Astrocyte (in vitro differentiated cells and primary cell): ENCODE results near the gene MGAT5. TPM values are rescaled to one million over a fixed set of nuclear protein-coding genes. Genes with fewer than 3 reads are reported as not detected.

ENCODE experiments used
- DNase-seq: peaks from one replicate; pipeline ENCODE4 v3.0.0-alpha.2; 2010; ENCODE audit warnings: low read depth
- FAIRE-seq: peaks from 2 replicates; lab custom pipeline; 2011; peaks lifted over from hg19 to GRCh38; lab: Jason Lieb, UNC
- H2AFZ ChIP-seq: 2 replicates; pipeline ENCODE4 v1.6.0; 2012; ENCODE audit warnings: low read depth, low read length, inconsistent platforms
- H3K27ac ChIP-seq: 2 replicates; pipeline ENCODE4 v1.5.1; 2011; ENCODE audit warnings: low read depth, low read length, inconsistent platforms
- H3K27me3 ChIP-seq: 2 replicates; pipeline ENCODE4 v1.6.0; 2011; ENCODE audit warnings: low read length, inconsistent platforms; ENCODE audit not compliant: insufficient read depth
- H3K36me3 ChIP-seq: 2 replicates; pipeline ENCODE4 v1.5.1; 2011; ENCODE audit warnings: low read length, inconsistent platforms; ENCODE audit not compliant: insufficient read depth
- H3K4me1 ChIP-seq: 2 replicates; pipeline ENCODE4 v1.5.1; 2011; ENCODE audit warnings: low read length, inconsistent platforms; ENCODE audit not compliant: insufficient read depth
- H3K4me2 ChIP-seq: 2 replicates; pipeline ENCODE4 v1.6.0; 2012; ENCODE audit warnings: low read length, inconsistent platforms
- H3K4me3 ChIP-seq: 2 replicates; pipeline ENCODE4 v1.5.1; 2011; ENCODE audit warnings: low read depth, mild to moderate bottlenecking, low read length, inconsistent platforms; ENCODE audit not compliant: insufficient read depth
- H3K79me2 ChIP-seq: 2 replicates; pipeline ENCODE4 v1.6.0; 2012; ENCODE audit warnings: mild to moderate bottlenecking, low read length, inconsistent platforms; ENCODE audit not compliant: insufficient read depth
- H3K9ac ChIP-seq: 2 replicates; pipeline ENCODE4 v1.6.0; 2012; ENCODE audit warnings: mild to moderate bottlenecking, low read length, inconsistent platforms
- H3K9me3 ChIP-seq: 2 replicates; pipeline ENCODE4 v1.5.1; 2012; ENCODE audit warnings: low read depth, mild to moderate bottlenecking, low read length, inconsistent platforms; ENCODE audit not compliant: insufficient read depth
- H4K20me1 ChIP-seq: 2 replicates; pipeline ENCODE4 v1.6.0; 2012; ENCODE audit warnings: low read length, inconsistent platforms; ENCODE audit not compliant: insufficient read depth
- H3K27ac Mint-ChIP-seq: one replicate; pipeline ENCODE4 v1.8.0; 2021; ENCODE audit warnings: mild to moderate bottlenecking, mixed read lengths; ENCODE audit not compliant: unreplicated experiment
- H3K27me3 Mint-ChIP-seq: one replicate; pipeline ENCODE4 v1.8.0; 2021; ENCODE audit warnings: low read depth, mixed read lengths; ENCODE audit not compliant: unreplicated experiment
- H3K36me3 Mint-ChIP-seq: one replicate; pipeline ENCODE4 v1.8.0; 2021; ENCODE audit warnings: low read depth, mixed read lengths; ENCODE audit not compliant: unreplicated experiment
- H3K4me1 Mint-ChIP-seq: one replicate; pipeline ENCODE4 v1.8.0; 2021; ENCODE audit warnings: low read depth, mixed read lengths; ENCODE audit not compliant: unreplicated experiment
- H3K4me3 Mint-ChIP-seq: one replicate; pipeline ENCODE4 v1.8.0; 2021; ENCODE audit warnings: mild to moderate bottlenecking, moderate library complexity, mixed read lengths; ENCODE audit not compliant: unreplicated experiment
- H3K9me3 Mint-ChIP-seq: one replicate; pipeline ENCODE4 v1.8.0; 2021; ENCODE audit warnings: mild to moderate bottlenecking, mixed read lengths; ENCODE audit not compliant: unreplicated experiment
- EZH2 ChIP-seq: IDR thresholded peaks from 2 replicates; pipeline ENCODE4 v1.6.1; 2012; ENCODE audit warnings: mild to moderate bottlenecking, low read length, inconsistent platforms; ENCODE audit not compliant: insufficient read depth
- total RNA-seq: library from RNA; stranded (reverse); gene quantifications from 2 replicates; pipeline ENCODE4 v1.2.1, GENCODE V29; 2021
- TF ChIP-seq, protein P1 (sequence below): IDR thresholded peaks from 2 replicates; pipeline ENCODE4 v1.5.1; 2011; ENCODE audit warnings: low read depth, mild to moderate bottlenecking, inconsistent platforms, low read length, moderate library complexity; ENCODE audit not compliant: insufficient read depth

MGAT5 gene
- total RNA-seq, 1 donor from 2014 or later: 80.2 TPM

DNA sequence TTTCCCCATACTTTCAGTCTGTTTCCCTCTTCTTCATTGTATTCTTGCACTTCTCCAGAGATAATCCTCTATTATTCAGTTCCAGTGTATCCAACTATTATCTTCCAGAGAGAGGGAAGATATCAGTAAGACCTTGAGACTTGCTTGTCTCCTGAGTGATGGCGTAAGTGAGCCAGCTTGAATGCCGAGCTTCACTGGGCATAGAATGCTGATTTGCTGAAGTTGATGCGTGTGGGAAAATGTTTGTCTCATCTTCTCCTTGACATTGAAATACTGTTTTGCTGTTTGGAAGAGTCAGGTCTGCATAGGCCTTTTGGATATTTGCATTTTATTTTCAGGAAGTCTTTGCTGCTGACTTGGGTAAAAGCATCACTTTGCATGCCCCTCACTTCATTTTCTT is 41.1 kb upstream of the MGAT5 start:
- Mint-ChIP-seq H3K27ac (no peak overlapping the region), H3K4me1 (no peaks in the 10 kb centered on the region), H3K9me3 (peaks cover 7% of the 10 kb centered on the region), H3K27me3 (no peaks in the 10 kb centered on the region), H3K4me3 (no peak overlapping the region), H3K36me3 (peaks cover 11% of the 10 kb centered on the region)
- Histone ChIP-seq H3K9me3 (no peaks in the 10 kb centered on the region), H3K9ac (no peak overlapping the region), H2AFZ (no peak overlapping the region), H3K79me2 (peaks cover 3% of the 10 kb centered on the region), H3K36me3 (no peaks in the 10 kb centered on the region), H3K27ac (no peak overlapping the region), H3K4me3 (no peak overlapping the region), H3K4me1 (no peaks in the 10 kb centered on the region), H3K4me2 (no peak overlapping the region), H4K20me1 (peaks cover 13% of the 10 kb centered on the region), H3K27me3 (no peaks in the 10 kb centered on the region)
- DNase-seq (no peak), FAIRE-seq (no peak)
- TF ChIP-seq EZH2: no peak
- TF ChIP-seq, protein P1, sequence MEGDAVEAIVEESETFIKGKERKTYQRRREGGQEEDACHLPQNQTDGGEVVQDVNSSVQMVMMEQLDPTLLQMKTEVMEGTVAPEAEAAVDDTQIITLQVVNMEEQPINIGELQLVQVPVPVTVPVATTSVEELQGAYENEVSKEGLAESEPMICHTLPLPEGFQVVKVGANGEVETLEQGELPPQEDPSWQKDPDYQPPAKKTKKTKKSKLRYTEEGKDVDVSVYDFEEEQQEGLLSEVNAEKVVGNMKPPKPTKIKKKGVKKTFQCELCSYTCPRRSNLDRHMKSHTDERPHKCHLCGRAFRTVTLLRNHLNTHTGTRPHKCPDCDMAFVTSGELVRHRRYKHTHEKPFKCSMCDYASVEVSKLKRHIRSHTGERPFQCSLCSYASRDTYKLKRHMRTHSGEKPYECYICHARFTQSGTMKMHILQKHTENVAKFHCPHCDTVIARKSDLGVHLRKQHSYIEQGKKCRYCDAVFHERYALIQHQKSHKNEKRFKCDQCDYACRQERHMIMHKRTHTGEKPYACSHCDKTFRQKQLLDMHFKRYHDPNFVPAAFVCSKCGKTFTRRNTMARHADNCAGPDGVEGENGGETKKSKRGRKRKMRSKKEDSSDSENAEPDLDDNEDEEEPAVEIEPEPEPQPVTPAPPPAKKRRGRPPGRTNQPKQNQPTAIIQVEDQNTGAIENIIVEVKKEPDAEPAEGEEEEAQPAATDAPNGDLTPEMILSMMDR: no peak

DNA sequence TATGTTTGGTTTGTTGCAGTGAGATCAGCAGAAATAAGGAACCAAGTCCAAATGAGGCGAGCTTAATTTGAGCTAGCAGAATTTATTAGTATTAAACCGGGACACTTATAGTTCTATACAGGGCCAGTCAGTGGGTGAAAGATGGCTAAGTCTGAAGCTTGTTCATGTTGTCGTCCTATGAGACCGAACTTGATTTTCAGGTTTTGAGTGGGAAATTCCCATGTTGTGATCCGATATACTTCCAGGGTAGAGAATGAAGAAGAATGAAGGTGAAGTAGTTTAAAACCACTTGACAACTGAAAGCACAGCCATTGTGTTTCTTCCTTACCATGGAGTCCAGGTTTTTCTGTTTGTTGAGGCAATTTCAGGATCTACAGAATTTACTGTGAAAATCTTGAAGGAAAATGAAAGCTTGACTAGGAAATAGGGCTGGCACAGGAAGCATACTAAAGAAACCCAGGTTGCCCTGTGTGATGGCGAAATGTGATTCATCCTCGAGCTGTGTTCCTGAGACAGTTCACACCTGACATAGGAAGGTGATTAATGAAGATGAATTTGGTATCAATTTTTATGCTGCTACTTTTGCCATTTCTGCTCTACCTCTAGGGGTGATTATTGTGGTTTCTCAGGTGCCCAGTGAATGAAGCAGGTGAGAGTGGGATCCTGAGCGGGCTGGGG is 37.6 kb upstream of the MGAT5 start:
- no peak for TF ChIP-seq EZH2
- TF ChIP-seq, protein P1: no peak
- H3K27me3 ChIP-seq: no peaks in the 10 kb centered on the region
- H3K9ac ChIP-seq: no peak overlapping the region
- no peaks in the 10 kb centered on the region for H3K9me3 ChIP-seq
- no peak overlapping the region for H3K27ac Mint-ChIP-seq
- peaks cover 11% of the 10 kb centered on the region for H3K79me2 ChIP-seq
- FAIRE-seq (no peak), DNase-seq (no peak)
- H3K4me1 ChIP-seq: no peaks in the 10 kb centered on the region
- no peak overlapping the region for H2AFZ ChIP-seq
- peaks cover 17% of the 10 kb centered on the region for H3K36me3 Mint-ChIP-seq
- peaks cover 29% of the 10 kb centered on the region for H4K20me1 ChIP-seq
- peaks cover 7% of the 10 kb centered on the region for H3K9me3 Mint-ChIP-seq
- H3K4me2 ChIP-seq: no peak overlapping the region
- peak overlapping the region; percentile 28 for H3K4me3 Mint-ChIP-seq
- no peaks in the 10 kb centered on the region for H3K36me3 ChIP-seq
- H3K4me1 Mint-ChIP-seq: peaks cover 28% of the 10 kb centered on the region
- no peak overlapping the region for H3K4me3 ChIP-seq
- H3K27ac ChIP-seq: no peak overlapping the region
- H3K27me3 Mint-ChIP-seq: no peaks in the 10 kb centered on the region

DNA sequence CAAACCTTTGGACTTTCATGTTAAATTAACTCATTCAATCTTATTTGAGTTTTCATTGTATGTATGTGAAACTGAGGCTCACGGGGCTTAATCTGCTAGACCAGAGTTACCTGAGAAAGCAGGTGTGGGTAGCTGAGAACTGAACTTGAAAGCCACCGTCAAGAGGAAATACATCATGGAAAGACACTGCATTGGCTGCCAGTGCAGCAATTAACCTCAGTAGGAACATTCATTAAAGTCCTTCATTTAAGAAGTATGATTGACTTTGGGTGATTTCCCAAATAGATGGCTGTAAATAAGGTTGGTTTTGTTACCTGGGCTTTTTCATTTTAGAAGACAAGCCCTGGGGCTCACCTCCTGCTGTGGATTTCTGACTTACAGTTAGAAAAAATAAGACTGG is 36.5 kb upstream of the MGAT5 start:
- DNase-seq: no peak
- Mint-ChIP-seq H3K27ac (no peak overlapping the region), H3K27me3 (no peaks in the 10 kb centered on the region), H3K36me3 (peaks cover 17% of the 10 kb centered on the region), H3K4me3 (no peak overlapping the region), H3K4me1 (peaks cover 28% of the 10 kb centered on the region), H3K9me3 (peaks cover 7% of the 10 kb centered on the region)
- Histone ChIP-seq H3K27me3 (no peaks in the 10 kb centered on the region), H3K4me3 (no peak overlapping the region), H2AFZ (no peak overlapping the region), H4K20me1 (peaks cover 29% of the 10 kb centered on the region), H3K79me2 (peaks cover 11% of the 10 kb centered on the region), H3K9me3 (no peaks in the 10 kb centered on the region), H3K9ac (no peak overlapping the region), H3K36me3 (no peaks in the 10 kb centered on the region), H3K27ac (no peak overlapping the region), H3K4me1 (no peaks in the 10 kb centered on the region), H3K4me2 (no peak overlapping the region)
- FAIRE-seq: no peak
- no peak for TF ChIP-seq EZH2
- TF ChIP-seq, protein P1: no peak
